Vagina (tissue), 2 donors: ENCODE data around the gene CAPN14.

Source experiments
- CTCF ChIP-seq, 3 experiments: fragments of 450-650 bp in 2 of 3; fragments of 200-600 bp in 1 of 3; sonication (generic) in 1 of 3; IDR thresholded peaks; one replicate each; pipeline ENCODE4 v1.5.1; 2017 to 2019; ENCODE audit warnings: antibody characterized with exemption in 3 of 3, mild to moderate bottlenecking in 2 of 3, moderate library complexity in 2 of 3
- POLR2A ChIP-seq, 2 donors: fragments of 450-650 bp; IDR thresholded peaks; one replicate each; pipeline ENCODE4 v1.6.1; 2017; ENCODE audit warnings: antibody characterized with exemption in 2 of 2, mild to moderate bottlenecking in 2 of 2, moderate library complexity in 2 of 2

GRCh38 chr2:31221544-31221943 lies 4.2 kb upstream of the CAPN14 start:
- no peak for TF ChIP-seq CTCF (IDR thresholded peaks at IDR 0.05)
- no peak for TF ChIP-seq POLR2A (IDR thresholded peaks at IDR 0.05)
